ENCODE data around the gene SCAANT1.

DNA sequence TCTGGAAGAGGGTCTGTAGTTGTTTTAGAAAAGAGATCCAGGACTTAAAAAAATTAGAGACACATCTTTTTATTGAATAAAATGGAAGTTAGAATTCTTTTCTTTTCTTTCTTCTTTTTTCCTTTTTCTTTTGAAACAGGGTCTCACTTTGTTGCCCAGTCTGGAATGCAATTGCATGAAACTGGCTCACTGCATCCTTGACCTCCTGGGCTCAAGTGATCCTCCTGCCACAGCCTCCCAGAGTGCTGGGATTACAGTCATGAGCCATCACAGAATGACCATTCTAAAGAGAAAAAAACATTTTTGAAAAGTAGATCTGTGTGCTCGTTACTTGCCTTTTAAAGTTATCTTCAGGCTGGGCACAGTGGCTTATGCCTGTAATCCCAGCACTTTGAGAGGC is 45.0 kb downstream of the SCAANT1 start:
- TF ChIP-seq, protein P1, sequence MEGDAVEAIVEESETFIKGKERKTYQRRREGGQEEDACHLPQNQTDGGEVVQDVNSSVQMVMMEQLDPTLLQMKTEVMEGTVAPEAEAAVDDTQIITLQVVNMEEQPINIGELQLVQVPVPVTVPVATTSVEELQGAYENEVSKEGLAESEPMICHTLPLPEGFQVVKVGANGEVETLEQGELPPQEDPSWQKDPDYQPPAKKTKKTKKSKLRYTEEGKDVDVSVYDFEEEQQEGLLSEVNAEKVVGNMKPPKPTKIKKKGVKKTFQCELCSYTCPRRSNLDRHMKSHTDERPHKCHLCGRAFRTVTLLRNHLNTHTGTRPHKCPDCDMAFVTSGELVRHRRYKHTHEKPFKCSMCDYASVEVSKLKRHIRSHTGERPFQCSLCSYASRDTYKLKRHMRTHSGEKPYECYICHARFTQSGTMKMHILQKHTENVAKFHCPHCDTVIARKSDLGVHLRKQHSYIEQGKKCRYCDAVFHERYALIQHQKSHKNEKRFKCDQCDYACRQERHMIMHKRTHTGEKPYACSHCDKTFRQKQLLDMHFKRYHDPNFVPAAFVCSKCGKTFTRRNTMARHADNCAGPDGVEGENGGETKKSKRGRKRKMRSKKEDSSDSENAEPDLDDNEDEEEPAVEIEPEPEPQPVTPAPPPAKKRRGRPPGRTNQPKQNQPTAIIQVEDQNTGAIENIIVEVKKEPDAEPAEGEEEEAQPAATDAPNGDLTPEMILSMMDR (IDR thresholded peaks at IDR 0.05) = no peak
- no peak for TF ChIP-seq ZFX (IDR thresholded peaks at IDR 0.05; ENCODE audit: borderline replicate concordance)
